ENCODE data around the gene SCAMP2.

- no peak for TF ChIP-seq POLR2A (IDR thresholded peaks at IDR 0.05)
- no peak for TF ChIP-seq CTCF (IDR thresholded peaks at IDR 0.05)
- no peak for TF ChIP-seq POLR2AphosphoS5 (IDR thresholded peaks at IDR 0.05; ENCODE audit: insufficient read depth in 1 of 2, low read depth in 1 of 2)
Observed at GRCh38 chr15:74892313-74892712, 19.1 kb upstream of the SCAMP2 start.
